ENCODE data around the gene MBD3L4.

The MBD3L4 gene

GRCh38 chr19:6996810-6997209, 43.2 kb downstream of the MBD3L4 start:
- H3K4me3 ChIP-seq (ENCODE audit: insufficient read depth, low read length, poor library complexity, severe bottlenecking), result no peak overlapping the region
- H3K27me3 ChIP-seq (ENCODE audit: low read length), result 0 out of 2 replicates have a peak, but pooled peaks cover 4% of the 10 kb centered on the region

DNA sequence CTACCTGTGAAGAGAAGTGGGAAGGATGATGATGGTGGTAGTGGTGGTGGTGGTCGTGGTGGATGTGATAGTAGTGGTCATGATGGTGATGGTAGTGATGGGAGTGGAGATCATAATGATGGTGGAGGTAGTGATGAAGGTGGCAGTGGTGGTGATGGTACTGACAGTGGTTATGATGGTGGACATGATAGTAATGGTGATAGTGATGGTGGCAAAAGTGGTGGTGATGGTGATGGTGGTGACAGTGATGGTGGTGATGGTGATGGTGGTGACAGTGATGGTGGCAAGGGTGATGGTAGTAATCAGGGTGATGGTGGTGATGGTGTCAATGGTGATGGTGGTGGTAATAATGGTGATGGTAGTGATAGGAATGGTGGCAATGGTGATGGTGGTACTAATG, 44.9 kb downstream of the MBD3L4 start:
- Histone ChIP-seq H3K9me2 (replicated peaks; ENCODE audit: insufficient read depth, low read length) (no peaks in the 10 kb centered on the region), H3K9ac (ENCODE audit: low read length) (no peak overlapping the region), H3F3A (ENCODE audit: insufficient read depth) (no peaks in the 10 kb centered on the region), H3K4me2 (ENCODE audit: low read depth, low read length, poor library complexity, severe bottlenecking) (no peak overlapping the region), H3K9me3 (ENCODE audit: insufficient read depth, low read length) (peaks cover 8% of the 10 kb centered on the region; the same call in 1 of the 2 replicates), H3K36me3 (ENCODE audit: low read length) (no peaks in the 10 kb centered on the region), H4K20me1 (ENCODE audit: low read depth, low read length) (no peaks in the 10 kb centered on the region), H3K27ac (ENCODE audit: low read depth, low read length) (no peak overlapping the region), H3K79me2 (ENCODE audit: insufficient read depth, low read length) (no peaks in the 10 kb centered on the region), H3K27me3 (ENCODE audit: low read length) (0 out of 2 replicates have a peak, but pooled peaks cover 4% of the 10 kb centered on the region), H3K4me3 (ENCODE audit: insufficient read depth, low read length, poor library complexity, severe bottlenecking) (no peak overlapping the region), H2AFZ (ENCODE audit: low read depth, low read length, severe bottlenecking) (no peak overlapping the region)
- no peak for TF ChIP-seq CTCF (IDR thresholded peaks at IDR 0.05; ENCODE audit: insufficient read depth, low read length, poor library complexity, severe bottlenecking)
- no peak for TF ChIP-seq EZH2phosphoT487 (conservative IDR thresholded peaks at IDR 0.05; ENCODE audit: low read length)

More at GRCh38 chr19:6996810-6997209, 43.2 kb downstream of the MBD3L4 start:
- H3K4me2 ChIP-seq (ENCODE audit: low read depth, low read length, poor library complexity, severe bottlenecking), result no peak overlapping the region
- no peak overlapping the region for H3K9ac ChIP-seq (ENCODE audit: low read length)
- H3K9me2 ChIP-seq (replicated peaks; ENCODE audit: insufficient read depth, low read length), result no peaks in the 10 kb centered on the region
- H3F3A ChIP-seq (ENCODE audit: insufficient read depth), result no peaks in the 10 kb centered on the region
- H3K27ac ChIP-seq (ENCODE audit: low read depth, low read length), result no peak overlapping the region
- H3K36me3 ChIP-seq (ENCODE audit: low read length), result no peaks in the 10 kb centered on the region
- H3K79me2 ChIP-seq (ENCODE audit: insufficient read depth, low read length), result no peaks in the 10 kb centered on the region
- no peaks in the 10 kb centered on the region for H4K20me1 ChIP-seq (ENCODE audit: low read depth, low read length)
- no peak overlapping the region for H2AFZ ChIP-seq (ENCODE audit: low read depth, low read length, severe bottlenecking)
- H3K9me3 ChIP-seq (ENCODE audit: insufficient read depth, low read length), result peaks cover 8% of the 10 kb centered on the region; the same call in 1 of the 2 replicates
- TF ChIP-seq EZH2phosphoT487 (conservative IDR thresholded peaks at IDR 0.05; ENCODE audit: low read length), result no peak
- TF ChIP-seq CTCF (IDR thresholded peaks at IDR 0.05; ENCODE audit: insufficient read depth, low read length, poor library complexity, severe bottlenecking), result no peak

- Histone ChIP-seq H3K9ac (ENCODE audit: low read length) (no peak overlapping the region), H4K20me1 (ENCODE audit: low read depth, low read length) (no peaks in the 10 kb centered on the region), H3K79me2 (ENCODE audit: insufficient read depth, low read length) (no peaks in the 10 kb centered on the region), H2AFZ (ENCODE audit: low read depth, low read length, severe bottlenecking) (no peak overlapping the region), H3K36me3 (ENCODE audit: low read length) (no peaks in the 10 kb centered on the region), H3K4me3 (ENCODE audit: insufficient read depth, low read length, poor library complexity, severe bottlenecking) (no peak overlapping the region), H3K9me2 (replicated peaks; ENCODE audit: insufficient read depth, low read length) (no peaks in the 10 kb centered on the region), H3K4me2 (ENCODE audit: low read depth, low read length, poor library complexity, severe bottlenecking) (no peak overlapping the region), H3K27ac (ENCODE audit: low read depth, low read length) (no peak overlapping the region), H3F3A (ENCODE audit: insufficient read depth) (no peaks in the 10 kb centered on the region), H3K27me3 (ENCODE audit: low read length) (no peaks in the 10 kb centered on the region), H3K9me3 (ENCODE audit: insufficient read depth, low read length) (no peaks in the 10 kb centered on the region)
- TF ChIP-seq CTCF (IDR thresholded peaks at IDR 0.05; ENCODE audit: insufficient read depth, low read length, poor library complexity, severe bottlenecking), result no peak
- TF ChIP-seq EZH2phosphoT487 (conservative IDR thresholded peaks at IDR 0.05; ENCODE audit: low read length), result no peak
These were observed 51.7 kb downstream of the MBD3L4 start for GRCh38 chr19:6988257-6988656.
